HG02970 (cell line): ENCODE measurements around the gene CDK14.
"Not testable (repeated sequence)": the region's sequence is repeated elsewhere in the genome, so short reads cannot be mapped to it uniquely, and the experiment has no call there.

Experiments
- ATAC-seq: cut with Tn5 transposase; IDR thresholded peaks from one replicate; pipeline ENCODE4 v1.9.1; 2021; ENCODE audit warnings: mild to moderate bottlenecking, moderate library complexity, moderate number of reproducible peaks; ENCODE audit not compliant: unreplicated experiment, low FRiP score

The CDK14 gene

DNA sequence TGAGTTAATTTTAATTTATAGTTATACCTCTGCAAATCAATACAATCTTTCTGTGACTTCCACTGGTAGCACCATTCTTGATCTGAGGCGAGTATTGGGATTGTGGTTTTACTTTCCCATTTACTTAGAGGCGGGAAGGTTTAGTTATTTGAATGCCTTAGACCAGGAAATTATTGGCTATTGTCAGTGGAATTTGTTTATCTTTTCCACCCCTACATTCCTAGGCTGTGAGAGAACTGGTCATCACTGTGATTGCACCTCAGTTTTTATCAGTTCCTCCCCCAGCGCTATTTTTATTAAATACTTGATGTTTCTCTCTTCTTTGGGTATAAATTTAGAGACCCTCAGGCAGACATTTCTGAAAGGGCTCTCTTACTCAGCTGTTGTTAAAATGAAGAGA lies 29.9 kb downstream of the CDK14 start:
- ATAC-seq, result no peak

DNA sequence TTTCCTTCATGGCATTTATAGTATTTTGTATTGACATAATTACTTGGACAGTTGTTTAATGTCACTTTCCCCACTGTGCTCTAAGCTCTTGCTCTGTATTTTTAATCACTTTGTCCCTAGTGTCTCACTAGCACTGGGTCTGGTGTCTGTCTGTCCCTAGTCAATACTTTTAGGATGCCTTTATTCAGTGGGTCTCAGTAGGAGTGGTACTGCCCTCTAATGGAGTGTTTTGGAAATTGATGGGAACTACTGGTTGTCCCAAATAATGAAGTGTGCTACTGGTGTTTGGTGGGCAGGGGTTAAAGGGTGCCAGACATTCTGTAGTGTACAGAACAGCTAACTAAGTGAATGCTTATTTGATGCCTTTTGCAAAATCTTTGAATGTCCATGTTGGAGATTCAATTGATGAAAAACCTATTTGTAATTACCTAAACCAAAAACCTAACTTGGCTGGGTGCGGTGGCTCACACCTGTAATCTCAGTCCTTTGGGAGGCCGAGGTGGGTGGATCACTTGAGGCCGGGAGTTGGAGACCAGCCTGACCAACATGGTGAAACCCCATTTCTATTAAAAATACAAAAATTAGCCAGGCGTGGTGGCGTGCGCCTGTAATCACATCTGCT lies 33.3 kb downstream of the CDK14 start:
- no peak for ATAC-seq

DNA sequence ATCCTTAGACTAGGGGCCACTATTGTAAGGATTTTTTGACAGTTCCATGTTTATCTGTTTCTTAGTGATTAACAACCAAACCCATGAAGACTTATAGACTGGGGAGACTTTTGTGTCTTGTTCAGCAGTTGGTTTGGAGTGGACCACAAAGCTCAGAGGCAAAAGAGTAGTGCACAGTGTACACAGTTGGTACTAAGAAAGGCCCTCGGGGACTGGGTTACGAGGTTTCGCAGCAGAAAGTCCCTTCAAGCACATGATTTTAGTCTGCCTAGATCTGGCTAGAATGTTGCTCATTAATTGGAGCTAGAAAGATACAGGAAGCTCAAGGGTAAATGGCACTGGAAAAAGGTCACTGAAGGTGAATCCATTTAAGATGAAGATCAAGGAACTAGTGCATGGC lies 35.4 kb downstream of the CDK14 start:
- no peak for ATAC-seq

DNA sequence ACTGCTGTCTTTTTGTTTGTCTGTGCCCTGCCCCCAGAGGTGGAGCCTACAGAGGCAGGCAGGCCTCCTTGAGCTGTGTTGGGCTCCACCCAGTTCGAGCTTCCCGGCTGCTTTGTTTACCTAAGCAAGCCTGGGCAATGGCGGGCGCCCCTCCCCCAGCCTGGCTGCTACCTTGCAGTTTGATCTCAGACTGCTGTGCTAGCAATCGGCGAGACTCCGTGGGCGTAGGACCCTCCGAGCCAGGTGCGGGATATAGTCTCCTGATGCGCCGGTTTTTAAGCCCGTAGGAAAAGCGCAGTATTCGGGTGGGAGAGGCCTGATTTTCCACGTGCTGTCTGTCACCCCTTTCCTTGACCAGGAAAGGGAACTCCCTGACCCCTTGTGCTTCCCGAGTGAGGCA lies 43.6 kb downstream of the CDK14 start:
- ATAC-seq, result not testable (repeated sequence)

DNA sequence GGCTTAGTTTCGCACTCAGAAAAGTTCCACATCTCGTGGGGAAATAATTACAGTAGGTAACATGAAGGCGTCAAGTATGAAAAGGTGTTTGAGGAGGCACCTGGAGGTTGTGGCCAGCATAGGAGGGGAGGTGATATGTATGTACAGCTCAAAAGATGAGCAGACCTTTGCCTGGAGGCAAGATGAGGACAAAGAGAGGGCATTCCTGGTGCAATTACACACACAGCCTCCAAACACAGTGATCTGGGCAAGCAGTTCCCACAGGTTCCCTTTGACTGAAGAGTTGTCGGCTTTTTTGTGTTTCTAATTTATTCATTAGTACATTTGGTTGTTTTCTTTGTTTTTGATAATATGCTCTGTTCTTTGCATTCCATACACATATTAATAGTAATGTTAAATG lies 46.9 kb downstream of the CDK14 start:
- ATAC-seq, result no peak

DNA sequence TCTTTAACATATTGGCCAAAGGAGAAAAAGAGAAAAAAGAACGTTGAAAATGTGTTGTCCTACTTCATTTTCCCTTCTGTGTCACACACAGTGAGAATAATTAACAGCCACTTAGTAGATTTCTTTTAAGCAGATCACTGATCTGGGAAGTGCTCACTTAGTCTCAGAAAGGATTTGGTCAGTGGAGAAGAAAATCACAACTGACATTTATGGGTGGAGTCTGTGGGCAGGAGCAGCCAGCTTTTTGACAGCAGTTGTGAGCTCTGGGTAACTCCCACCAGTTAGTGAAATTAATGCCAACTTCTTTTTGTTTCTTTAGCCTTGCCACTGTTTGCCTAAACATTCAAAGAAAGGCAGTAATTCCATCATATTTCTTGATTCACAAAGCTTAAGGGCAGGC lies 49.7 kb downstream of the CDK14 start:
- no peak for ATAC-seq

DNA sequence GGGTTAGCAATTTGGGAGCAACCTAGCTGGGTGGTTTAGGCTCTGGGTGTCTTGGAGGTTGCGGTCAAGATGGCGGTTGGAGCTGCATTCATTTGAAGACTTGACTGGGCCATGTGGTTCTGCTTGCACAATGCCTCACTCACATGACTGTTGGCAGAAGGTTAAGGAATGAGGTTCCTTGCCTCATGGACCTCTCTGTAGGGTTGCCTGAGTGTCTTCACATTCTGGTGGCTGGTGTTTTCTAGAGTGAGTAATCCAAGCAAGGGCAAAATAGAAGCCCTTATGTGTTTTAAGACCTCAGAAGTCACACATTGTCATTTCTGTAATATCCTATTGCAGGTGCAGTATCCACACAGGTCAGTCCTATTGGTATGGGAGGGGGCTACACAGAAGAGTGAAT lies 52.0 kb downstream of the CDK14 start:
- no peak for ATAC-seq

DNA sequence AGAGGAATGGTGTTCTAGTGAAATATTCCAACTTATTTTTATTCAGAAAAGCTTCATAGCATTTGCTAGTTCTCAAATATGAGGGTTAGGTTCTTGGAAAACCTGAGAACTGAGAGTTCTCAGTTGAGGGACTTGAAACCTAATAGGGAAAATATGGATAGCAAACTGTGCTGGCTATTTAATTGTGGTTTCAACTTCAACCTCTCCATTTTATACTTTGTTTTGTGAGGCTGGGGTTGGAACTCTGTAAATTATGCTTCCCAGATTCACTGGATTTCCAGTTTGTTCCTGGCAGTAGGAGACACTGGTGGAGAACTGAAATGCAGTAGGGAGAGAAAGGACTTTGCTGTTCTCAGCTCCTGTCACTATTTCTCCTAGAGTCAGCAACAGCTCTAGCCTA lies 52.7 kb downstream of the CDK14 start:
- no peak for ATAC-seq

DNA sequence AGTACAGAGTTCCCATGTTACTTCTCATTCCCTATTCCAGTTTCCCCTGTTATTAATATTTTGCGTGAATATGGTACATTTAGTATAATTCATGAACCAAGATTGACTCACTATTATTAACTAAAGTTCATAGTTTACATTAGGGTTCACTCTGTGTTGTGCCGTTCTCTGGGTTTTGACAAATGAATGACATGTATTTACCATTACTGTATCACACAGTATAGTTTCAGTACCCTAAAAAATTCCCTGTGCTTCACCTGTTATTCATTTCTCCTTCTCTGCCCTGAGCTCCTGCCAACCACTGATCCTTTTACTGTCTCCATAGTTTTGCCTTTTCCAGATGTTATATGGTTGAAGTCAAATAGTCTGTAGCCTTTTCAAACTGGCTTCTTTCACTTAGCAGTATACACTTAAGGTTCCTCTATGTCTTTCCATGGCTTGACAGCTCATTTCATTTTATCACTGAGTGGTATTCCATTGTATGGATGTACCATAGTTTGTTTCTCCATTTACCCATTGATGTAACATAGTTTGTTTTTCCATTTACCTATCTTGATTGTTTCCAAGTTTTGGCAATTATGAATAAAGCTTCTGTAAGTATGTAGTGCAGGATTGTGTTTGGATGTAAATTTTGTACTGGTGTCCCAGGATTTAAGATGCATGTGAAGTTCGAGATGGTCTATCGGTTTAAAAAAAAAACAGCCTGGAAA lies 58.8 kb downstream of the CDK14 start:
- no peak for ATAC-seq

DNA sequence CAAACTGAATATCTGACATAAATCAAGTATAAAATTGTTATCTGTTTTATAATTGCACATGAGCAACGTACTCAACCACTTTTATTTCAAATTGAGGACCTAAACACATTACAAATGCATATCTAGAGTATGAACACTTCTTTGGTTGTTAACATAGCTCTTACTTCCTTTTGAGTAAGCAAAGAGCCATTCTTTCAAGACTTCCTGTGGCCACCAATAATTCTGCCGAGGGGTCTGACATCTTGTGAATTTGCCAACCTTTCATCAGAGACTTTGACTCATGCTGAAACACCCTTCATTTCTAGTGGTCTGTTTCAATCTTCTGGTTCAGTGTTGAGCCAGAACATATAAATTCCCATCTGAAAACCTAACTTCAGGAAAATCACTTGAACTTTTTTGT lies 59.4 kb downstream of the CDK14 start:
- ATAC-seq, result no peak

DNA sequence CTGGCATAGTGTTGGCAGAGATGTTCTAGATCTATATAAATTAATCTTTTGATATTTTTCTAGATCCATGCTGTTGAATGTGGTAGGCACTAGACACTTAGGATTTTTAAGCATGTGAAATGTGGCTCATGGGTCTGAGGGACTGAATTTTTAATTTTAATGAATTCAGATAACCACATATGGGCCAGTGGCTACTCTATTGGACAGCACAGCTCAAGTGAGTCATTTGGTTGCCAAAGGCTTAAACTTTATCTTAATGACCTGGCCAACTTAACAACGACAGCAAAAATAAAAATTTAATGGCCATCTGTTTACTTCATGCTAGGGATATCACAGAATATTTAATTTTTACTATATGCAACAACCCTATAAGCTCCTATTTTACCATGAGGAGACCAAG lies 61.4 kb downstream of the CDK14 start:
- ATAC-seq, result no peak

DNA sequence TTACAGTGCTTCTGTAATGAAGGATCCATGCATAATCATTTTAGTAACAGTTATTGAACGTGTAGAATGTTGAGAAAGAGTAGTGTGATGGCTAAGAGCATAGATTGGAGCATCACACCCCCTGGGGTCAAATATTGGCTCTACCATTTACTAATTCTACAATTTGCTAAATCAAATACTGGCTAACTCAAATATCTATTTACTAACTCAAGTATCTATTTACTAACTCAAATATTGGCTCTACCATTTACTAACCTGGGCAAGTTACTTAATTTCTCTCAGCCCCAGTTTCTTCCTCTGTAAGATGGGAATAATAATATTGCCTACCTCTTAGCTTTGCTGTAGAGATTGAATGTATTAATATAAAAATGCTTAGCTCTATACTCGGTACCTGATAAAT lies 64.0 kb downstream of the CDK14 start:
- no peak for ATAC-seq

DNA sequence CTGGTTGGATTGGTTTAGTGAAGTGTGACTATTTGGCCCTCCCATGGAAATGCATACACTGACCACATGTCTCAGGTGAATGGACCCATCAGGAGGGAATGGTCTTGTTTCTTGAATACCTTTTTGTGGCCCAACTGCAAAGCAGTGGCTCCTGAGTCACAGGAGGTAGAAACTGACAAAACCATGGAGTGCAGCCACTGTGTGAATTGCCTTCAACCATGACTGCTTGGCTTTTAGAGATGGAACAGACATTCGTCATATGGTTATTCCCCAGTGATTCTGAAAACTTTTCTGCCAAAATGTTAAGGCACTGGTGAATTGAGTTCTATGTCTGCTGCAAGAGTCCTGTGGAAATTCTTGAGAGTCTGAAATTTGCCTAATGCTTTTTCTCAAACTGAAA lies 64.7 kb downstream of the CDK14 start:
- ATAC-seq, result no peak

DNA sequence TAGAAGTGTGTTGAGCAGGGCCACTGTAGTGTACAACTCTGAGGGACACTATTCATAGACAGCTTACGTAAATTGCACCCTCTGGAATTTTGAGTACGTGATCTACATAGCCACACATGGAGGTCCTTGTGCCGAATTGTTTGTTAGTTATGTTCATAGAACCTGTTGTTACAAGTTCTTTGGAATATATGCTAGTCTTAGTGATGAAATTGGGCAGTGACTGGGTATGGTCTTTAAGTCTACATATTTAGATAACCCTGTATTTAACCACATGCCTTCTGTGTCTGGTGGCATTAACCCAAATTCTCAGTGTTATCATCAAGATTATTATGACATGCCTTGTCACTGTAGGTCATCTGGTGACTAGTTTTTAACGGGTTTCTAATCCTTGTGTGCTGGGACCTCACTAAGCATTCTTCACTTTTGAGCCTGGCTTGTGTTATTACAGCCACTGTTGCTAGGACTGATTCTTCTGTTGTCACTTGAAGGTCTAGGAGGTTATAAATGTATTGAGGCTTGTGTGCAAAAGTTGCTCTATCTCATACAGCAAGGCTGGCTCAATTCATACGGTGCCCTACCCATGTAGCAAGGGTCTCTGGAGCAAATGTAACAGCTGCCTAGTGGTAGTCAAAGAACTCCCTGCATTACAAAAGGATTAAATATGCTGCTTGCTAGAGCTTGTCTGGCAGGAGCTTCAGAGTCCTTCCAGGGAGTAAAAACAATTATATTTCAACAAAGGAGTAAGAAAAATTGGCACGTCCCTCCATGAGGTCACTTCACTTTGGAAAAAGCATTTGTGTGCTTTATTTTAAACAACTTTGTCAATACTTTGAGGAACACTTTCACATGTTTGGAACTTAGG lies 65.4 kb downstream of the CDK14 start:
- ATAC-seq, result no peak

DNA sequence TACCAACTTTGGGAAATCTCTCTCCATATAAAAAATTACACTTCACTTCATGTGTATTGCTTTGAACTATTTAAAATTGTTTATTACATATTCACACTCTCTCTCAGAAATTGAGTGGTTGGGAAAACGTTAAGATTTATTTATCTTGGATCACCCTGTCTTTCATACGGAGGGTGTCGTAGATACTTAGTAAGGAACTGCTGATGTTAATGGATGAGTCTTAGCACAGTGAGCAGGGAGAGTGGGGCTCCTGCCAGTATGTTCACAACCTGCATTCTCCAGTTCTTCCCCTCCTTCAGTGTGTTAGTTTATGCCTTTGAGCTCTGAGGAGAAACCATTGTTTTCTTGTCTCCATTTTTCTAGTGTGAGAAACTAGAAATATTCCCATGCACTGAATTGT lies 67.1 kb downstream of the CDK14 start:
- no peak for ATAC-seq

DNA sequence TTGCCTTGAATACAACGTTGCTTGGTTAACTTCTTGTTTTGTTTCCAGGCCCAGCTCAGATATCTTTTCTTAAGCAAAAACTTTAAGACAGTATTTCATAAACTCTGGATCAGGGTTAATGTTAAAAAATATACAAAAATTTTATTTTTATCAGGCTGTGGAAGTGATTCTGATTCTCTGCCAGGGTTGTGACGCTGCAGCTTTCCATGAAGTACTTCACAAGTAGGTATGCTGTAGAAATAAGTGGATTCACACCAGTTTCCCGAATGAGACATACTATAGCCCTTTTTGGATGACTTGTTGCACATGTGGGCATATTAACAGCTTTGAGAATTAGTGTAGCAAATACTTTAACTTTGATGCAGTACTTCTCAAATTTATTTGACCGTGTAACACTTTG lies 70.1 kb downstream of the CDK14 start:
- ATAC-seq, result no peak

DNA sequence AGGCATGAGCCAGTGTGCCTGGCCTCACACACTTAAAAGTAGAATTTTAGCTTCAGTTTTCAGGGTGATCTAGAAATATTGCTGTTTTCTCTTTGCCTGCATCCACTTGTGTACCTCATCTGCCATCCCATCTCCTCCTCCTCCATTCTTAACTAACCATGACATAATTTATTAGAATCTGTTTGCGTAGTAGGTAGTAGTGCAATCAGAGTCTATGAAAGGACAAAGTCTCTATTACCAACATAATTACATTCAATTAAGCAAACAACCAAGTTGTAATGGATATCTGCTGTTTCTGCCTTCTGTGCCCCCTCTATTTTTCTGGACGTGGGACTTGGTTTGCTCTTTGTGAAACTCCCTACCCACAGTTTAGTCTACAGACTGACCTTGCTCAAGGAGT lies 72.9 kb downstream of the CDK14 start:
- no peak for ATAC-seq

DNA sequence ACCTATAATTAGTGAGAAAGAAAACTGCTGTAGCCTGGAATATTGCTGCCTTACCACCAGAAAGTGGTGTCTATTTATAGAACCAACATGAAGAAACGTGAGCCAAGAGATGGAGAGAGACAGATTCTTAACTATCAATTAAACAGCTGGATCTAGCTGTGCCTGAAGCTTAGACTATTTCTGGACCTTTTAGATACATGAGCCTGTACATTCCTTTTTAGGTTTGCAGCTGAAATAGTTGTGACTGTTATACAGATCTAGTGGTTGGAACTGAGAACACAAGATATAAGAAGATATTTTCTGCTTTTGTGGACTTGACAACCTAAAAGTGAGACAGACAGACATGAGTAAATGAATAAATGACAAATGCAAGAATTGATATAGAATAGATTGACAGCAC lies 73.4 kb downstream of the CDK14 start:
- ATAC-seq, result no peak

DNA sequence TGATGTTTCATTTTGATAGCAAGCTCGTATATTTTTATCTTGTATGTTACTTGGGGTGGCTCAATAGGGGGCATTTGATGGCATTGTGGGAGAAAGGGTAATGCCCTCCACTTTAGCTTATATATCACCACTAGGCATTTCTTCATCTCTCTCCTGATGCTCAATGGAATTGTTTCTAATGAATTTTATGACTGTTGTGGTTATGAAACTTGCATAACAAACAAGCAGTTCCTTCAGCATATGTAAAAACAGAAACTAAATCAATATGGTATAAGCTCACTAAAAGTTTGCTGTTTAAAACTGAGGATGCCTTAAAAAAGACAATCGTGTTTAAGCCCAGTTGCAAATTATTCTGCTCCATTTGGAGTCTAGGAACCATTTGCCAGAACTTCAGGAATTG lies 75.5 kb downstream of the CDK14 start:
- ATAC-seq, result no peak

DNA sequence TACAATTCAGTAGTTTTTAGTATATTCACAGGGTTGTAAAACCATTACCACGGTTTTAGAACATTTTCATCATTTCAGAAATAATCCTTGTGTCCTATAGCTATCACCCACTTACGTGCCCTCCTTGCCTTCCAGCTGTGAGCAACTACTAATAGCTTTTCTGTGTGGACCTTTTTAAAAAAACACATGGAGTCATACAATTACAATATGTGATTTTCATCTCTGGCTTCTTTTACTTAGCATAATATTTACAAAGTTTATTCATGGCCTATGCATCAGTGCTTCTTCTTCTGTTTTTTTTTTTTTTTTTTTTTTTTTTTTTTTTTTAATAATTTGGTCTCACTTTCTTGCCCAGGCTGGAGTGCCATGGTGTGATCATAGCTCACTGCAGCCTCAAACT lies 76.1 kb downstream of the CDK14 start:
- no peak for ATAC-seq

DNA sequence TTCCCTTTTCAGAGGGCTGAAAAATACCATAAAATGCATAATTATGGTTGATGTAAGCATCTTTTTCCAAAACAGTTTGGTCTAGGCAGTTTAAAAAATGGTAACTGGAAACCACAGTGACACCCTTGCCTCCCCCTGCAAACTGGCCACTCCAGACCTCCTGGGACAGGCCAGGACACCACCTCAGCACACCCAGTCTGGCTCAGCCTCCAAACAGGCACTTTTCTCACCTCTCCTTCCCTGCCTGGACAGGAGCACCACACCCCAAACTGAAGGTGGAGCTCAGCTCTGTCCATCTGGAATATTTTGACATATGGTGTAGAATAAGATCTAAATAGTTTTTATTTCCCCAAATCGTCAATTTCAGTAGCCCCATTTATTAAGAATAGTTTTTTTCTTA lies 78.5 kb downstream of the CDK14 start:
- ATAC-seq, result no peak

DNA sequence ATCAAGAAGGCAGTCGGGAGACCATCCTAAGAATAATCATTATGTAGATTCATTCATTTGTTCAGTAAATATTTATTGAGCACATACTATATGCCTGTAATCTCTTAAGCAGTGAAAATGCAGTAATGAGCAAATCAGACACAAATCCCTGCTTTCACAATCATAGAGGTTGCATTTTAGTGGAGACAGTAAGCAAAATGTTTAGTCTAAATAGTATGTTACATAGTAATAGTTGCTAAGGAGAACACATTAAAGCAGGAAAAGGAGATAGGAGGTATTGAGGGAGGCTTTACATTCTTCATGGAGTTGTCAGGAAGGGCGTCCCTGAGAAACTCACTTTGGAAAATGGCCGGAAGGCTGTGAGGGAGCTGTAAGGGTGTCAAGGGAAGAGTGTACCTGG lies 79.9 kb downstream of the CDK14 start:
- ATAC-seq, result no peak
